Loucy (cell line): ENCODE measurements around the gene RBFOX2.

Source experiments
- CTCF ChIP-seq: fragments of 200-600 bp; sonication (generic); conservative IDR thresholded peaks from 2 replicates; pipeline ENCODE4 v1.5.1; 2014; ENCODE audit warnings: mild to moderate bottlenecking, antibody characterized with exemption, low read length
- EZH2phosphoT487 ChIP-seq: fragments of 200-600 bp; IDR thresholded peaks from 2 replicates; pipeline ENCODE4 v1.6.1; 2018; ENCODE audit warnings: antibody characterized with exemption, mild to moderate bottlenecking, moderate library complexity, borderline replicate concordance

GRCh38 chr22:35838855-35839576 lies 189.6 kb downstream of the RBFOX2 start:
- TF ChIP-seq EZH2phosphoT487: no peak
- TF ChIP-seq CTCF: peak; percentile 74
